Right ventricle myocardium superior (tissue), 1 donor: ENCODE results near the gene SH3GL1. TPM values are rescaled to one million over a fixed set of nuclear protein-coding genes. Genes with fewer than 3 reads are reported as not detected.
"Not testable (repeated sequence)": the region's sequence is repeated elsewhere in the genome, so short reads cannot be mapped to it uniquely, and the experiment has no call there.

Experiments
- ATAC-seq: fragments of 200-7000 bp; cut with Tn5 transposase; one replicate; pipeline ENCODE4 v1.9.1; 2020; ENCODE audit warnings: mild to moderate bottlenecking; ENCODE audit not compliant: poor library complexity
- DNase-seq: peaks from one replicate; pipeline ENCODE4 v3.0.0-alpha.2; 2020
- intact Hi-C: fragments of 100-400 bp; cut with DNase I; formaldehyde crosslinking; loops from one replicate; pipeline ENCODE4 v1.11.2; 2022
- total RNA-seq: library from RNA; stranded (reverse); fragmentation: NEBNext Ultra II Directional; extraction: Animal tissue kit (Norgen Biotek cat#: 25700); gene quantifications from one replicate; pipeline ENCODE4 v1.2.1, GENCODE V29; 2021
- donor health status: DM: no; HTN: yes; CAD: no; lungs with severe emphysema.

SH3GL1 gene
- total RNA-seq, 1 donor from 2014 or later: 18.6 TPM

- no peak for ATAC-seq
These were observed 41.4 kb downstream of the SH3GL1 start for GRCh38 chr19:4358709-4359626.

GRCh38 chr19:4357921-4358326 is 42.4 kb downstream of the SH3GL1 start:
- intact Hi-C loops: no loop called here
- DNase-seq (no peak), ATAC-seq (no peak)

More at GRCh38 chr19:4358709-4359626, 41.4 kb downstream of the SH3GL1 start:
- DNase-seq: no peak
- intact Hi-C loops: no loop called here

GRCh38 chr19:4357095-4357797 is 43.1 kb downstream of the SH3GL1 start:
- ATAC-seq (no peak), DNase-seq (no peak)
- intact Hi-C loops: no loop called here

GRCh38 chr19:4354897-4355296 is 45.5 kb downstream of the SH3GL1 start:
- DNase-seq (no peak), ATAC-seq (no peak)
- intact Hi-C loops: no loop called here

- intact Hi-C loops: no loop called here
- ATAC-seq: no peak
- no peak for DNase-seq
These were observed 46.1 kb downstream of the SH3GL1 start for GRCh38 chr19:4354282-4354681.

DNA sequence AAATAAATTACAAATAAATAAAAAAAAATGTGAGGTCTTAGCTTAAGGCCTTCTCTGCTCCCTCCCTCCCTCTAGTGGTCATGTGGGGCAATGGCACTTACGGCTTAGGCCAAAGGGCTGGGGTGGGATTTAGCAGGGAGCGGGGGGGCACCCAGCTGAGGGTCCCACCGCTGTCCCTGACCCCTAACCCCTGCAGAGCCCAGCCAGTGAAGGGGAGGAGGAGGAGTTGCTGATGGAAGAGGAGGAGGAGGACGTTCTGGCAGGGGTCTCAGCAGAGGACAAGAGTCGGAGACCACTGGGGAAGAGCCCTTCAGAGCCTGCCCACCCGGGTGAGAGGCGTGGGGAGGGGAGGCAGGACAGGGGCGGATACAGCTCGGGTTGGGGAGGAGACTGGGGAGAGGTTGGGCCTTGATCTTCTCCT is 47.6 kb downstream of the SH3GL1 start:
- DNase-seq (peak; percentile 63), ATAC-seq (peak; percentile 63)
- intact Hi-C loops: no loop called here

DNA sequence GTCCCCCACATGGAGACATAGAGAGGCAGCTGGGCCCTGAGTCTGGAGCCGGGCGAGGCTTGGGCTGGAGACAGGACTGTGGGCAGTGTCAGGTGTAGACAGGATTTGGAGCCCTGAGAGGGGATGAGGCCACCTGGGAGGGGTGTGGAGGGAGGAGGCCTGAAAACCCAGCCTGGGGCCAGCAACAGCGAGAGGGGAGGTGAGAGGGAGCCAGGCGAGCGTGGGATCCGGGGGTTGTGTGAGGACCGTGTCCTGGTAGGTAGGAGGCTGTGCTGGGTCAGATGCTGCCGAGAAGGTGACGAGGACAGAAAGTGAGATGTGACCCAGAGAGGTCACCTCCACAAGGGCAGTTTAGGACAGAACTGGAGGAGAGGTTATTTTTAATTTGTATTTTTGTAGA is 49.6 kb downstream of the SH3GL1 start:
- intact Hi-C loops: no loop called here
- no peak for ATAC-seq

GRCh38 chr19:4350111-4350510 is 50.2 kb downstream of the SH3GL1 start:
- intact Hi-C loops: no loop called here
- DNase-seq: no peak
- ATAC-seq: no peak

More for the DNA sequence above, 49.6 kb downstream of the SH3GL1 start:
- DNase-seq: no peak

DNA sequence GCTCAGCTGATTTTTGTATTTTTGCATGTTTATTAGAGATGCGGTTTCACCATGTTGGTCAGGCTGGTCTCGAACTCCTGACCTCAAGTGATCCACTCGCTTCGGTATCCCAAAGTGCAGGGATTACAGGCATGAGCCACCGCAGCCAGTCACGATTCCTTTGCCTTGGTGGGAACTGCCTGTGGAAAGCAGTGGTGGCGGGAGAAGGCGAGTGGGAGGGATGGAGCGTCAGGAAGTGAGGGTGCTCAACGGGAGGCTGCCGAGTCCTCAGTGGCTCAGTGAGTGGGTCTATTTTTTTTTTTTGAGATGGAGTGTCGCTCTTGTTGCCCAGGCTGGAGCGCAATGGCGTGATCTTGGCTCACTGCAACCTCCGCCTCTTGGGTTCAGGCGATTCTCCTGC is 51.1 kb downstream of the SH3GL1 start:
- ATAC-seq, intact Hi-C loops, DNase-seq: not testable (repeated sequence)

DNA sequence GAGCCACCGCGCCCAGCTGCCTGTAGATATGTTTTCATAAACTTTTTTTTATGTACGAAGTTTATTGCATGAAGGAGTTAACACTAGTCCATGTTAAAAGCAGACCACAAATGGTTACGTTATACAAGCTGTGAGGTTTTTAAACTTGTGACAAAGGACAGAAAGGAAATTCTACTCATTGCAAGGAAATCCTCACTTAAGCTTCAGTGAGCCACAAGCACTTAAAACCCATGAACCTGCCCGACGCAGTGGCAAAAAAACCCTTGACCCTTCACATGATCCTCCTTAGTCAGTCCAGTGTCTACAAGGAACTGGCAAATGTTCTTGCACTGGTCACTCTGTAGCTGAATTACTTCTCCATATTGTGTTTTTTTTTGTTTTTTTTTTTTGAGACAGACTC is 52.8 kb downstream of the SH3GL1 start:
- DNase-seq (no peak), ATAC-seq (no peak)
- intact Hi-C loops: no loop called here

GRCh38 chr19:4346020-4346383 is 54.3 kb downstream of the SH3GL1 start:
- ATAC-seq: no peak
- no peak for DNase-seq
- intact Hi-C loops: no loop called here

GRCh38 chr19:4345342-4346019 is 54.9 kb downstream of the SH3GL1 start:
- ATAC-seq (no peak), DNase-seq (no peak)
- intact Hi-C loops: no loop called here

DNA sequence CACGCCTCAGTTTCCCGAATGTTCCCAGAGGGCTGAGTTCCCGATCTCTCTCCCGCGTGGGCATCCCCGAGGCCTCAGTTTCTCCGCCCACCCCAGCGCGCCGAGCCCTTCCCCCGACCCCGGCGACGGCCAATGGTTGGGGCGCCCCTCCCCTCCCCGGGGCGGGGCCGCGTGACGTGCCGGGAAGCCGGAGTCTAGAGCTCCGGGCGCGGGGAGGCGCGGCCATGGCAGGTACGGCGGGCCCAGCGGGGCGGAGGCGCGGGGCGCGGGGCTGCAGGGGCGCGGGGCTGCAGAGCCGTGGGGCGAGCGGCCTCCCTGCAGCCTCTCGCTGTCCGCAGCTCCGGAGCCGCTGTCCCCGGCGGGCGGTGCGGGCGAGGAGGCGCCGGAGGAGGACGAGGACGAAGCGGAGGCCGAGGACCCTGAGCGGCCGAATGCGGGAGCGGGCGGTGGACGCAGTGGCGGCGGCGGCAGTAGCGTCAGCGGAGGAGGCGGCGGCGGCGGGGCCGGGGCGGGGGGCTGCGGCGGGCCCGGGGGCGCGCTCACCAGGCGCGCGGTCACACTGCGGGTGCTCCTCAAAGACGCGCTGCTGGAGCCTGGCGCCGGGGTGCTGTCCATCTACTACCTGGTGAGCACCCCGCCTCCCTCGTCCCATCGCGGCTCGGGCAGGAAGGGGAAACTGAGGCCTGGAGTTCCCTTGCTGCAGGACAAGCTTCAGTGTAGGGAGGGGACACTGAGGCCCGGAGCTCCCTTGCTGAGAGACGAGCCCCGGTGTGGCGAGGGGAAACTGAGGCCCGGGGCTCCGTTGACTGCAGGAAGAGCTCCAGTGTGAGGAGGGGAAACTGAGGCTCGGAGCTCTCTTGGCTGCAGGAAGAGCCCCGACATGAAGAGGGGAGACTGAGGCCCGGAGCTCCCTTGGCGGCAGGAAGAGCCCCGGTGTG is 56.7 kb downstream of the SH3GL1 start, which contains the start of gene MPND:
MPND (plus strand) TSS at position 193 of the 938 bp plus-strand sequence; CDS start at position 225, 32 bp downstream.
- intact Hi-C loops: no loop called here
- peak; percentile 97 for DNase-seq
- ATAC-seq: peak; percentile 93

GRCh38 chr19:4342615-4343369 is 57.6 kb downstream of the SH3GL1 start:
- intact Hi-C loops: no loop called here
- peak; percentile 96 for DNase-seq
- ATAC-seq: peak; percentile 93

DNA sequence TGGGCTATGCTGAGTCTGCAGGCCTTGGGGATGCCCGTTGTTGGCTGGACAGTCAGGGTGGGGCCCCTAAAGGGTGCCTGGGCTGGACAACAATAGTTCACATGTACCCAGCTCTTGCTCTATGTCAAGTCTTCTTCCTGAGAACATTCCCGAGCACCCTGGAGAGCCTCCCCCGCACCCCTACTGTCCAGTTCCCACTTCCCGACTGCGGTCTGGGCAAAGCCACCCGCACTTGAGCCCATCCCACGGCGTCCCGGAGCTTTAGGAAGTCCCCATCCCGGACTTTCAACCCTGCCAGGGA is 58.1 kb downstream of the SH3GL1 start:
- ATAC-seq (peak; percentile 18), DNase-seq (no peak)
- intact Hi-C loops: no loop called here

- intact Hi-C loops: no loop called here
- DNase-seq (peak; percentile 32), ATAC-seq (no peak)
These were observed 61.6 kb downstream of the SH3GL1 start, which contains the start of gene STAP2 for GRCh38 chr19:4338441-4339355. Gene STAP2 (minus strand): TSS chr19:4338827. CDS start chr19:4338753, 74 bp downstream.
